ENCODE data around the gene TMEM128.

- TF ChIP-seq POLR2A (IDR thresholded peaks at IDR 0.05; ENCODE audit: low read length) (no peak), GATA1 (IDR thresholded peaks at IDR 0.05; ENCODE audit: low read depth, low read length) (no peak)
Measured at GRCh38 chr4:4269331-4269731, 21.3 kb upstream of the TMEM128 start.

Data from erythroblast (primary cell).